MCF 10A (cell line): ENCODE results near the gene PROS1. TPM values are rescaled to one million over a fixed set of nuclear protein-coding genes. Genes with fewer than 3 reads are reported as not detected.

Experiments
- BruUV-seq: library from RNA; stranded (reverse); fragments of 400-500 nt; replicated peaks from 2 replicates; lab custom pipeline; 2021; lab: Mats Ljungman, UMichigan
- CTCF ChIA-PET: fragments of 300-600 bp; sonication (Branson Sonifier 250); formaldehyde crosslinking; extraction: SDS; loops from one replicate; lab custom pipeline; 2021; ENCODE audit warnings: antibody characterized with exemption, inconsistent platforms; lab: Yijun Ruan, JAX
- POLR2A ChIA-PET: fragments of 300-600, 350-650 bp; sonication (Branson Sonifier 250); formaldehyde crosslinking; extraction: SDS; loops from one replicate; lab custom pipeline; 2020; ENCODE audit warnings: antibody characterized with exemption, inconsistent platforms; lab: Yijun Ruan, JAX
- DNase-seq: peaks from one replicate; pipeline ENCODE4 v3.0.0-alpha.2; 2018; ENCODE audit not compliant: unreplicated experiment
- H3K27ac Mint-ChIP-seq: one replicate; pipeline ENCODE4 v1.8.0; 2022; ENCODE audit warnings: mild to moderate bottlenecking, low read depth, mixed read lengths; ENCODE audit not compliant: unreplicated experiment
- H3K27me3 Mint-ChIP-seq: one replicate; pipeline ENCODE4 v1.8.0; 2022; ENCODE audit warnings: mixed read lengths; ENCODE audit not compliant: insufficient read depth, unreplicated experiment
- H3K36me3 Mint-ChIP-seq: one replicate; pipeline ENCODE4 v1.8.0; 2022; ENCODE audit warnings: mild to moderate bottlenecking, moderate library complexity, mixed read lengths; ENCODE audit not compliant: insufficient read depth, unreplicated experiment
- H3K4me1 Mint-ChIP-seq: one replicate; pipeline ENCODE4 v1.8.0; 2022; ENCODE audit warnings: mixed read lengths; ENCODE audit not compliant: insufficient read depth, unreplicated experiment
- H3K4me3 Mint-ChIP-seq: one replicate; pipeline ENCODE4 v1.8.0; 2022; ENCODE audit warnings: mild to moderate bottlenecking, moderate library complexity, mixed read lengths; ENCODE audit not compliant: unreplicated experiment
- H3K9me3 Mint-ChIP-seq: one replicate; pipeline ENCODE4 v1.8.0; 2022; ENCODE audit warnings: mixed read lengths; ENCODE audit not compliant: unreplicated experiment
- CTCF ChIP-seq: fragments of 200-600 bp; IDR thresholded peaks from one replicate; pipeline ENCODE4 v1.8.0; 2022; ENCODE audit warnings: antibody characterized with exemption, mild to moderate bottlenecking; ENCODE audit not compliant: unreplicated experiment
- intact Hi-C: fragments of 100-400 bp; cut with micrococcal nuclease; formaldehyde crosslinking; loops from 2 replicates; pipeline ENCODE4 v1.14.1; 2022
- total RNA-seq: library from RNA; stranded (reverse); gene quantifications from 2 replicates; pipeline ENCODE4 v1.2.3, GENCODE V29; 2022

The PROS1 gene
- total RNA-seq, 1 experiment from 2014 or later, result 15.6 TPM

- intact Hi-C loops, result no loop called here
- no peaks in the 10 kb centered on the region for H3K9me3 Mint-ChIP-seq
- no peak for TF ChIP-seq CTCF
- CTCF ChIA-PET, result interaction anchor here (2.0 kb wide), 1 partner anchor 11 kb away, joined by 16 read pairs; no protein-coding TSS in a partner anchor
- no peak overlapping the region for H3K4me3 Mint-ChIP-seq
- BruUV-seq, result no TSS peak
- no peaks in the 10 kb centered on the region for H3K36me3 Mint-ChIP-seq
- POLR2A ChIA-PET, result interaction anchor here (0.6 kb wide), 1 partner anchor 8 kb away, joined by 3 read pairs; no protein-coding TSS in a partner anchor
- no peaks in the 10 kb centered on the region for H3K27me3 Mint-ChIP-seq
- DNase-seq, result no peak
- H3K27ac Mint-ChIP-seq, result no peak overlapping the region
- peaks cover 5% of the 10 kb centered on the region for H3K4me1 Mint-ChIP-seq
Measured at GRCh38 chr3:94015025-94015424, 41.3 kb upstream of the PROS1 start.

- BruUV-seq, result no TSS peak
- Mint-ChIP-seq H3K27me3 (no peaks in the 10 kb centered on the region), H3K27ac (no peak overlapping the region), H3K4me1 (no peaks in the 10 kb centered on the region), H3K36me3 (no peaks in the 10 kb centered on the region), H3K9me3 (no peaks in the 10 kb centered on the region), H3K4me3 (no peak overlapping the region)
- ChIA-PET CTCF (interaction anchor here (2.4 kb wide), 1 partner anchor 57 kb away, joined by 6 read pairs; no protein-coding TSS in a partner anchor), POLR2A (interaction anchor here (2.4 kb wide), 1 partner anchor 50 kb away, joined by 12 read pairs; the partner anchor contains the start of genes DHFR2 and NSUN3)
- intact Hi-C loops, result no loop called here
- DNase-seq, result no peak
- no peak for TF ChIP-seq CTCF
Measured at GRCh38 chr3:94012185-94012584, 38.5 kb upstream of the PROS1 start.

- Mint-ChIP-seq H3K27me3 (no peaks in the 10 kb centered on the region), H3K4me3 (no peak overlapping the region), H3K27ac (no peak overlapping the region), H3K4me1 (no peaks in the 10 kb centered on the region), H3K36me3 (no peaks in the 10 kb centered on the region), H3K9me3 (no peaks in the 10 kb centered on the region)
- CTCF ChIA-PET, result no interaction called here
- no peak for DNase-seq
- POLR2A ChIA-PET, result no interaction called here
- TF ChIP-seq CTCF, result no peak
- no TSS peak for BruUV-seq
- intact Hi-C loops, result no loop called here
Measured at GRCh38 chr3:94011233-94011711, 37.6 kb upstream of the PROS1 start.

GRCh38 chr3:94009608-94010007 is 35.9 kb upstream of the PROS1 start:
- Mint-ChIP-seq H3K9me3 (no peaks in the 10 kb centered on the region), H3K4me1 (no peaks in the 10 kb centered on the region), H3K27ac (no peak overlapping the region), H3K36me3 (no peaks in the 10 kb centered on the region), H3K4me3 (no peak overlapping the region), H3K27me3 (no peaks in the 10 kb centered on the region)
- no peak for TF ChIP-seq CTCF
- CTCF ChIA-PET, result interaction anchor here (0.6 kb wide), 1 partner anchor 11 kb away, joined by 3 read pairs; no protein-coding TSS in a partner anchor
- no peak for DNase-seq
- POLR2A ChIA-PET, result no interaction called here
- no TSS peak for BruUV-seq
- intact Hi-C loops, result no loop called here
